RWPE2 (cell line): ENCODE data around the gene KIFBP.

ENCODE experiments used
- ATAC-seq: fragments of 200-7000 bp; cut with Tn5 transposase; 3 replicates; pipeline ENCODE4 v1.9.1; 2021; ENCODE audit warnings: low read depth
- DNase-seq: peaks from one replicate; pipeline ENCODE4 v3.0.0-alpha.2; 2020; ENCODE audit warnings: low spot score
- H3K27ac ChIP-seq: fragments of 450-650 bp; 2 replicates; pipeline ENCODE4 v1.5.1; 2017; ENCODE audit warnings: mild to moderate bottlenecking; ENCODE audit not compliant: poor library complexity, severe bottlenecking
- H3K27me3 ChIP-seq: fragments of 250-450 bp; sonication (Bioruptor Pico); 2 replicates; pipeline ENCODE4 v1.5.1; 2021; ENCODE audit warnings: mild to moderate bottlenecking, moderate library complexity; ENCODE audit not compliant: insufficient read depth, poor library complexity, severe bottlenecking
- H3K36me3 ChIP-seq: fragments of 250-450 bp; sonication (Bioruptor Pico); 2 replicates; pipeline ENCODE4 v1.5.1; 2020; ENCODE audit warnings: low read depth, mild to moderate bottlenecking, moderate library complexity
- H3K4me1 ChIP-seq: fragments of 250-450 bp; sonication (Bioruptor Pico); 2 replicates; pipeline ENCODE4 v1.5.1; 2021; ENCODE audit warnings: mild to moderate bottlenecking, moderate library complexity; ENCODE audit not compliant: insufficient read depth, poor library complexity, severe bottlenecking
- H3K4me3 ChIP-seq: fragments of 250-450 bp; sonication (Bioruptor Pico); 2 replicates; pipeline ENCODE4 v1.5.1; 2021; ENCODE audit warnings: mild to moderate bottlenecking, moderate library complexity; ENCODE audit not compliant: severe bottlenecking
- H3K9me3 ChIP-seq: fragments of 250-450 bp; sonication (Bioruptor Pico); 2 replicates; pipeline ENCODE4 v1.5.1; 2021; ENCODE audit warnings: mild to moderate bottlenecking, moderate library complexity; ENCODE audit not compliant: severe bottlenecking
- TF ChIP-seq, protein P1 (sequence below): fragments of 450-650 bp; IDR thresholded peaks from one replicate; pipeline ENCODE4 v1.5.1; 2017; ENCODE audit warnings: mild to moderate bottlenecking, moderate library complexity; ENCODE audit not compliant: poor library complexity, severe bottlenecking

The KIFBP gene

GRCh38 chr10:69064762-69065328, 76.2 kb downstream of the KIFBP start:
- Histone ChIP-seq H3K36me3 (no peaks in the 10 kb centered on the region), H3K4me1 (peaks cover 34% of the 10 kb centered on the region), H3K27me3 (no peaks in the 10 kb centered on the region), H3K9me3 (no peaks in the 10 kb centered on the region), H3K4me3 (no peak overlapping the region), H3K27ac (no peak overlapping the region)
- no peak for DNase-seq
- no peak for ATAC-seq
- TF ChIP-seq, protein P1, sequence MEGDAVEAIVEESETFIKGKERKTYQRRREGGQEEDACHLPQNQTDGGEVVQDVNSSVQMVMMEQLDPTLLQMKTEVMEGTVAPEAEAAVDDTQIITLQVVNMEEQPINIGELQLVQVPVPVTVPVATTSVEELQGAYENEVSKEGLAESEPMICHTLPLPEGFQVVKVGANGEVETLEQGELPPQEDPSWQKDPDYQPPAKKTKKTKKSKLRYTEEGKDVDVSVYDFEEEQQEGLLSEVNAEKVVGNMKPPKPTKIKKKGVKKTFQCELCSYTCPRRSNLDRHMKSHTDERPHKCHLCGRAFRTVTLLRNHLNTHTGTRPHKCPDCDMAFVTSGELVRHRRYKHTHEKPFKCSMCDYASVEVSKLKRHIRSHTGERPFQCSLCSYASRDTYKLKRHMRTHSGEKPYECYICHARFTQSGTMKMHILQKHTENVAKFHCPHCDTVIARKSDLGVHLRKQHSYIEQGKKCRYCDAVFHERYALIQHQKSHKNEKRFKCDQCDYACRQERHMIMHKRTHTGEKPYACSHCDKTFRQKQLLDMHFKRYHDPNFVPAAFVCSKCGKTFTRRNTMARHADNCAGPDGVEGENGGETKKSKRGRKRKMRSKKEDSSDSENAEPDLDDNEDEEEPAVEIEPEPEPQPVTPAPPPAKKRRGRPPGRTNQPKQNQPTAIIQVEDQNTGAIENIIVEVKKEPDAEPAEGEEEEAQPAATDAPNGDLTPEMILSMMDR, result no peak

DNA sequence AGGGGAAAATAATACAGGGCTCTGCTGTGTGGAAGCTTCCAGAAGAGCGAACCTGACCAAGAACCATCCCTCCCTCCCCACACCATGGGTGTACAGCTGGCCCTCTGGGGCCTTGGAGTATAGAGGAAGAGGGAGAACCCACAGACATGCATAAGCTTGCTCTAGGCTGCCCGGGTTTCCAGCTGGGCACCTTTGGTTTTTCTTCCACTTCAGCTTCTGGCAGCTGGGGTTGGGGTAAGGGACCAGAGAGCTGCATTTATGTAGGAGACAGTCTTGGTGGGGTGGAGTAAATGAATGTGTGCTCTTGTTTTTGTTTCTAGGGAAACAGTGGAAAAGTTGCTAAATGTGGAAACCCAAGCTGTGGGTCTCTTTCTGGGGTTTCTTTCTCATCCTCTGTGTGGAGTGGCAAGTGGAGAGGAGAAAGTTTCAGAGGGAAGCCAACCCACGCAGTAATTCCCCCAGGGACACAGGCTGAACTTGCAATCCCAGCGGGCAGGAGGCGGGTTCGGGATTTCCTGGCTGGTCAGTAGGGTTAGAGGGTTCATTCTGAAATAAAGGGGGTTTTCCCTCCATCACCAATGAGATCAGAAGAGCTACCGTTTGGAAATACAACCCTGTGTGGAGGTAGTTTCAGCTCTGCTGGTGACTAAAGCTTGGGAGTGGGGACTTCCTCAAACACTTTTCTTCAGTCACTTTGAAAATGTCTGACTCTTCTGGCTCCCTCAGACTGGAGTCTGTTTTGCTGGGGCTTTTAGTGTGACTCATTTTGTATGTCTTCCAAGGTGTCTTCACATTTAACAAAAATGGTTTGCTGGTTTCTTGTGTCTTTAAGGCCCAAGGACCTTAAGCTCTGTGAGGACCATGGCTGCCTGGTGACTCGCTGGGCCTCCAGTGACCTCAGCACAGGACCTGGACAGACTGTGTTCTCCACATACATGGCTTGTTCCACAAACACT, 77.1 kb downstream of the KIFBP start:
- DNase-seq (no peak), ATAC-seq (no peak)
- Histone ChIP-seq H3K9me3 (no peaks in the 10 kb centered on the region), H3K27ac (peak overlapping the region; percentile 5), H3K36me3 (no peaks in the 10 kb centered on the region), H3K4me3 (no peak overlapping the region), H3K4me1 (peaks cover 34% of the 10 kb centered on the region), H3K27me3 (no peaks in the 10 kb centered on the region)
- TF ChIP-seq, protein P1, result no peak
